Spleen (tissue), 7 donors: ENCODE results near the gene RHOXF2B.

Source experiments
- POLR2A ChIP-seq, 3 donors: fragments of 450-650 bp; IDR thresholded peaks; one replicate each; pipeline ENCODE4 v1.5.1; 2017; ENCODE audit warnings: antibody characterized with exemption in 3 of 3, mild to moderate bottlenecking in 1 of 3
- POLR2AphosphoS5 ChIP-seq, 3 donors: sonication (generic); formaldehyde crosslinking; IDR thresholded peaks; one replicate each; pipeline ENCODE4 v1.5.1; 2017; ENCODE audit warnings: antibody characterized with exemption in 3 of 3
- TF ChIP-seq, protein P1 (sequence below), 11 experiments: fragments of 200-600 bp in 7 of 11; fragments of 450-650 bp in 4 of 11; sonication (generic) in 4 of 11; IDR thresholded peaks in 8 of 11; conservative IDR thresholded peaks in 3 of 11; 1 replicate in 7 of 11; 2 replicates in 4 of 11; pipeline versions ENCODE4 v1.4.0 to v1.8.0; 2016 to 2021; ENCODE audit warnings: antibody characterized with exemption in 11 of 11, inconsistent platforms in 4 of 11, mild to moderate bottlenecking in 1 of 11
- donor health status: DM: no; HTN: no; CAD: no; lungs with moderate emphysema.
- donor health status: DM: no; HTN: no; CAD: no.
- donor health status: DM: no; HTN: no; CAD: no.

- TF ChIP-seq, protein P1, sequence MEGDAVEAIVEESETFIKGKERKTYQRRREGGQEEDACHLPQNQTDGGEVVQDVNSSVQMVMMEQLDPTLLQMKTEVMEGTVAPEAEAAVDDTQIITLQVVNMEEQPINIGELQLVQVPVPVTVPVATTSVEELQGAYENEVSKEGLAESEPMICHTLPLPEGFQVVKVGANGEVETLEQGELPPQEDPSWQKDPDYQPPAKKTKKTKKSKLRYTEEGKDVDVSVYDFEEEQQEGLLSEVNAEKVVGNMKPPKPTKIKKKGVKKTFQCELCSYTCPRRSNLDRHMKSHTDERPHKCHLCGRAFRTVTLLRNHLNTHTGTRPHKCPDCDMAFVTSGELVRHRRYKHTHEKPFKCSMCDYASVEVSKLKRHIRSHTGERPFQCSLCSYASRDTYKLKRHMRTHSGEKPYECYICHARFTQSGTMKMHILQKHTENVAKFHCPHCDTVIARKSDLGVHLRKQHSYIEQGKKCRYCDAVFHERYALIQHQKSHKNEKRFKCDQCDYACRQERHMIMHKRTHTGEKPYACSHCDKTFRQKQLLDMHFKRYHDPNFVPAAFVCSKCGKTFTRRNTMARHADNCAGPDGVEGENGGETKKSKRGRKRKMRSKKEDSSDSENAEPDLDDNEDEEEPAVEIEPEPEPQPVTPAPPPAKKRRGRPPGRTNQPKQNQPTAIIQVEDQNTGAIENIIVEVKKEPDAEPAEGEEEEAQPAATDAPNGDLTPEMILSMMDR (IDR thresholded peaks at IDR 0.05 in 8 of 11, conservative IDR thresholded peaks at IDR 0.05 in 3 of 11), result no peak
- TF ChIP-seq POLR2A (IDR thresholded peaks at IDR 0.05), result no peak
- no peak for TF ChIP-seq POLR2AphosphoS5 (IDR thresholded peaks at IDR 0.05)
Measured at GRCh38 chrX:120109378-120109777, 31.9 kb upstream of the RHOXF2B start.
